ENCODE data around the gene GADD45A. TPM values are rescaled to one million over a fixed set of nuclear protein-coding genes. Genes with fewer than 3 reads are reported as not detected.

GADD45A gene
- total and polyA plus RNA-seq, 9 of the 15 experiments (the other 6 are each of a cell fraction or from before 2014, with no cell fraction given): 21.3 to 156 (median 62.1) TPM

GRCh38 chr1:67723620-67724019 is 38.6 kb downstream of the GADD45A start (continued):
- TF ChIP-seq ZNF239 (CRISPR knock-in tag; IDR thresholded peaks at IDR 0.05) (no peak), FOXP1 (CRISPR knock-in tag; IDR thresholded peaks at IDR 0.05) (no peak), PTTG1 (tag; IDR thresholded peaks at IDR 0.05; ENCODE audit: low read depth) (no peak), CBX1 (IDR thresholded peaks at IDR 0.05; ENCODE audit: low read depth) (no peak), VEZF1 (CRISPR knock-in tag; IDR thresholded peaks at IDR 0.05) (0 out of 2 replicates have a peak, but pooled peaks have one; percentile 13), EP300 (IDR thresholded peaks at IDR 0.05; ENCODE audit: low read length) (0 out of 2 replicates have a peak, but pooled peaks have one; percentile 14), SRF (CRISPR knock-in tag; IDR thresholded peaks at IDR 0.05) (no peak), E2F3 (CRISPR knock-in tag; IDR thresholded peaks at IDR 0.05) (no peak), ATF4 (CRISPR knock-in tag; IDR thresholded peaks at IDR 0.05) (no peak), ILK (tag; IDR thresholded peaks at IDR 0.05; ENCODE audit: borderline replicate concordance, low read depth) (no peak), GABPB2 (CRISPR knock-in tag; conservative IDR thresholded peaks at IDR 0.05) (no peak), ZNF639 (CRISPR knock-in tag; conservative IDR thresholded peaks at IDR 0.05 in 1 of 2, IDR thresholded peaks at IDR 0.05 in 1 of 2) (no peak), NFATC3 (IDR thresholded peaks at IDR 0.05) (no peak), ZKSCAN1 (IDR thresholded peaks at IDR 0.05; ENCODE audit: low read depth, low read length) (no peak), TCFL5 (CRISPR knock-in tag; conservative IDR thresholded peaks at IDR 0.05) (no peak), ZNF780A (CRISPR knock-in tag; IDR thresholded peaks at IDR 0.05) (no peak), ZNF592 (IDR thresholded peaks at IDR 0.05) (0 out of 2 replicates have a peak, but pooled peaks have one; percentile 23), RBM34 (IDR thresholded peaks at IDR 0.05; ENCODE audit: borderline replicate concordance, insufficient read depth, low read length) (no peak), TEAD4 (IDR thresholded peaks at IDR 0.05; ENCODE audit: low read length) (peak; percentile 16; the same call in 1 of the 2 replicates), TEAD4 (CRISPR knock-in tag; IDR thresholded peaks at IDR 0.05; ENCODE audit: borderline replicate concordance) (no peak), GABPA (tag; conservative IDR thresholded peaks at IDR 0.05; ENCODE audit: low read depth) (no peak), BHLHE40 (IDR thresholded peaks at IDR 0.05; ENCODE audit: low read length) (no peak)
